GM23338 (cell line): ENCODE measurements around the gene CCR4. TPM values are rescaled to one million over a fixed set of nuclear protein-coding genes. Genes with fewer than 3 reads are reported as not detected.

Experiments
- ATAC-seq: fragments of 200-7000 bp; cut with Tn5 transposase; 3 replicates; pipeline ENCODE4 v1.9.1; 2020
- DNase-seq: peaks from one replicate; pipeline ENCODE4 v3.0.0-alpha.2; 2015; ENCODE audit warnings: low spot score
- H2AFZ ChIP-seq: fragments of 200-600 bp; sonication (generic); 2 replicates; pipeline ENCODE4 v1.8.0; 2016; ENCODE audit warnings: antibody characterized with exemption, mild to moderate bottlenecking, moderate library complexity
- H3F3A ChIP-seq: fragments of 200-600 bp; sonication (generic); replicated peaks from 2 replicates; pipeline ENCODE4 v1.8.0; 2017; ENCODE audit warnings: antibody characterized with exemption, mixed run types, low read depth
- H3K27ac ChIP-seq: fragments of 200-600 bp; sonication (generic); 2 replicates; pipeline ENCODE4 v1.6.1; 2016; ENCODE audit warnings: low read depth
- H3K27me3 ChIP-seq: fragments of 200-600 bp; sonication (generic); 2 replicates; pipeline ENCODE4 v1.8.0; 2016; ENCODE audit warnings: mild to moderate bottlenecking, mixed run types, moderate library complexity; ENCODE audit not compliant: insufficient read depth
- H3K36me3 ChIP-seq: fragments of 200-600 bp; sonication (generic); 2 replicates; pipeline ENCODE4 v1.8.0; 2016; ENCODE audit warnings: mild to moderate bottlenecking; ENCODE audit not compliant: insufficient read depth
- H3K4me1 ChIP-seq: fragments of 200-600 bp; sonication (generic); 2 replicates; pipeline ENCODE4 v1.8.0; 2016; ENCODE audit warnings: mild to moderate bottlenecking, moderate library complexity; ENCODE audit not compliant: insufficient read depth
- H3K4me2 ChIP-seq: fragments of 200-600 bp; sonication (generic); 2 replicates; pipeline ENCODE4 v1.7.1; 2017; ENCODE audit warnings: mixed run types
- H3K4me3 ChIP-seq: fragments of 200-600 bp; sonication (generic); 2 replicates; pipeline ENCODE4 v1.6.1; 2016; ENCODE audit warnings: mixed run types
- H3K79me2 ChIP-seq: fragments of 200-600 bp; sonication (generic); replicated peaks from 2 replicates; pipeline ENCODE4 v1.8.0; 2017; ENCODE audit warnings: mild to moderate bottlenecking; ENCODE audit not compliant: insufficient read depth
- H3K9me2 ChIP-seq: fragments of 200-600 bp; sonication (generic); 2 replicates; pipeline ENCODE4 v1.8.0; 2017; ENCODE audit not compliant: insufficient read depth
- H4K20me1 ChIP-seq: fragments of 200-600 bp; sonication (generic); replicated peaks from 2 replicates; pipeline ENCODE4 v1.8.0; 2017; ENCODE audit warnings: mild to moderate bottlenecking; ENCODE audit not compliant: insufficient read depth
- H3K27ac Mint-ChIP-seq: 2 replicates; pipeline ENCODE4 v1.8.0; 2020; ENCODE audit warnings: inconsistent platforms, mild to moderate bottlenecking, moderate library complexity, mixed read lengths
- H3K27me3 Mint-ChIP-seq: 3 replicates; pipeline ENCODE4 v1.8.0; 2022; ENCODE audit warnings: low read depth, mild to moderate bottlenecking, moderate library complexity, mixed read lengths, inconsistent platforms; ENCODE audit not compliant: insufficient read depth, poor library complexity
- H3K36me3 Mint-ChIP-seq: 3 replicates; pipeline ENCODE4 v1.8.0; 2021; ENCODE audit warnings: low read depth, mild to moderate bottlenecking, inconsistent platforms, moderate library complexity, mixed read lengths
- H3K4me1 Mint-ChIP-seq: 3 replicates; pipeline ENCODE4 v1.8.0; 2020; ENCODE audit warnings: mild to moderate bottlenecking, inconsistent platforms, mixed read lengths
- H3K4me3 Mint-ChIP-seq: 3 replicates; pipeline ENCODE4 v1.8.0; 2021; ENCODE audit warnings: moderate library complexity, mild to moderate bottlenecking, inconsistent platforms, mixed read lengths
- H3K9me3 Mint-ChIP-seq: 3 replicates; pipeline ENCODE4 v1.8.0; 2020; ENCODE audit warnings: moderate library complexity, mild to moderate bottlenecking, inconsistent platforms, mixed read lengths
- CREB1 ChIP-seq: fragments of 250-450 bp; sonication (Bioruptor Pico); IDR thresholded peaks from 2 replicates; pipeline ENCODE4 v1.5.0; 2020; ENCODE audit warnings: low read depth, mild to moderate bottlenecking, moderate library complexity
- CTCF ChIP-seq, 2 experiments: fragments of 200-600 bp in 1 of 2; sonication (generic) in 1 of 2; conservative IDR thresholded peaks; 2 replicates each; pipeline versions ENCODE4 v1.5.1 to v1.6.1; 2016 to 2017; ENCODE audit warnings: antibody characterized with exemption in 2 of 2, low read depth in 2 of 2, mild to moderate bottlenecking in 2 of 2, moderate library complexity in 1 of 2
- EZH2 ChIP-seq: fragments of 200-600 bp; sonication (generic); IDR thresholded peaks from one replicate; pipeline ENCODE4 v1.8.0; 2017; ENCODE audit warnings: antibody characterized with exemption, mild to moderate bottlenecking, low read depth; ENCODE audit not compliant: unreplicated experiment
- EZH2phosphoT487 ChIP-seq: fragments of 200-600 bp; sonication (generic); IDR thresholded peaks from one replicate; pipeline ENCODE4 v1.8.1; 2018; ENCODE audit warnings: antibody characterized with exemption; ENCODE audit not compliant: unreplicated experiment
- NANOG ChIP-seq: IDR thresholded peaks from 2 replicates; pipeline ENCODE4 v1.6.1; 2016; ENCODE audit warnings: antibody characterized with exemption, borderline replicate concordance
- POLR2AphosphoS5 ChIP-seq: IDR thresholded peaks from 2 replicates; pipeline ENCODE4 v1.6.1; 2016; ENCODE audit warnings: antibody characterized with exemption, low read depth
- STAT1 ChIP-seq: IDR thresholded peaks from one replicate; pipeline ENCODE4 v1.6.1; 2016; ENCODE audit warnings: antibody characterized with exemption; ENCODE audit not compliant: unreplicated experiment
- ZNF114 ChIP-seq: fragments of 250-450 bp; sonication (Bioruptor Pico); IDR thresholded peaks from 2 replicates; pipeline ENCODE4 v1.5.0; 2020; ENCODE audit warnings: mild to moderate bottlenecking, moderate library complexity
- ZNF331 ChIP-seq: fragments of 250-450 bp; sonication (Bioruptor Pico); IDR thresholded peaks from 2 replicates; pipeline ENCODE4 v1.5.0; 2020; ENCODE audit warnings: low read depth, mild to moderate bottlenecking, moderate library complexity
- ZNF462 ChIP-seq: fragments of 250-450 bp; sonication (Bioruptor Pico); IDR thresholded peaks from 2 replicates; pipeline ENCODE4 v1.5.0; 2020; ENCODE audit warnings: mild to moderate bottlenecking, moderate library complexity
- polyA plus RNA-seq: library from polyadenylated mRNA; unstranded; fragments of >200 nt; fragmentation: Nextera tagmentation; extraction: Ambion mirVana; gene quantifications from 2 replicates; pipeline ENCODE4 v1.2.1, GENCODE V29; 2016
- total RNA-seq: library from RNA; depleted of rRNA; stranded (reverse); fragments of >200 nt; shearing (Covaris generic); gene quantifications from 2 replicates; pipeline ENCODE4 v1.2.3, GENCODE V29; 2014

The CCR4 gene
- total and polyA plus RNA-seq, 2 experiments from 2014 or later = 0.10 to 0.35 TPM

- peaks cover 16% of the 10 kb centered on the region for H3K36me3 Mint-ChIP-seq
- H3K27ac ChIP-seq = no peak overlapping the region
Measured at GRCh38 chr3:33003308-33003707, 51.9 kb downstream of the CCR4 start.

More at GRCh38 chr3:33003308-33003707, 51.9 kb downstream of the CCR4 start:
- Mint-ChIP-seq H3K4me1 (peaks cover 15% of the 10 kb centered on the region), H3K27ac (no peak overlapping the region), H3K4me3 (no peak overlapping the region), H3K9me3 (no peaks in the 10 kb centered on the region; the same call in 2 of the 3 replicates), H3K27me3 (peaks cover 5% of the 10 kb centered on the region)
- H3K4me1 ChIP-seq = peaks cover 14% of the 10 kb centered on the region; the same call in 1 of the 2 replicates
- no peak overlapping the region for H3K4me2 ChIP-seq
- no peak overlapping the region for H3K4me3 ChIP-seq
- H3K9me2 ChIP-seq = 0 out of 2 replicates have a peak, but pooled peaks cover 6% of the 10 kb centered on the region
- TF ChIP-seq EZH2 (no peak), EZH2phosphoT487 (no peak), CREB1 (CRISPR knock-in tag) (no peak), POLR2AphosphoS5 (no peak), ZNF114 (CRISPR knock-in tag) (no peak), CTCF (conservative IDR thresholded peaks at IDR 0.05; ENCODE audit: low read depth in 2 of 2) (no peak), STAT1 (no peak), NANOG (no peak), ZNF462 (no peak), ZNF331 (no peak)
- ATAC-seq (no peak), DNase-seq (no peak)
- no peaks in the 10 kb centered on the region for H4K20me1 ChIP-seq
- no peaks in the 10 kb centered on the region for H3K79me2 ChIP-seq
- H3K36me3 ChIP-seq = peaks cover 3% of the 10 kb centered on the region; the same call in 1 of the 2 replicates
- no peaks in the 10 kb centered on the region for H3K27me3 ChIP-seq
- H2AFZ ChIP-seq = no peak overlapping the region
- H3F3A ChIP-seq = no peaks in the 10 kb centered on the region
